HepG2 (cell line): ENCODE measurements around the gene ZNF117. TPM values are rescaled to one million over a fixed set of nuclear protein-coding genes. Genes with fewer than 3 reads are reported as not detected.

ENCODE experiments used
- ATAC-seq: fragments of 200-7000 bp; cut with Tn5 transposase; 3 replicates; pipeline ENCODE4 v1.9.1; 2020; ENCODE audit warnings: mild to moderate bottlenecking, moderate library complexity
- Bru-seq: library from RNA; stranded (reverse); fragments of 400-500 nt; gene quantifications from one replicate; lab custom pipeline; 2021; lab: Mats Ljungman, UMichigan
- BruChase-seq, 2 experiments: library from RNA; stranded (reverse); fragments of 400-500 nt; gene quantifications; one replicate each; lab custom pipeline; 2021; lab: Mats Ljungman, UMichigan
- BruUV-seq: library from RNA; stranded (reverse); fragments of 400-500 nt; replicated peaks from 2 replicates; lab custom pipeline; 2021; lab: Mats Ljungman, UMichigan
- CTCF ChIA-PET: fragments of 300-600 bp; formaldehyde crosslinking; extraction: SDS; loops from one replicate; lab custom pipeline; 2021; ENCODE audit warnings: low total read pairs, inconsistent platforms, low intra/inter-chr PET ratio; lab: Yijun Ruan, JAX
- POLR2A ChIA-PET: fragments of 350-600 bp; sonication (Branson Sonifier 250); formaldehyde crosslinking; loops from one replicate; lab custom pipeline; 2020; ENCODE audit warnings: antibody characterized with exemption, inconsistent platforms; lab: Yijun Ruan, JAX
- DNase-seq: peaks from one replicate; pipeline ENCODE4 v3.0.0-alpha.2; 2015; ENCODE audit warnings: low spot score
- FAIRE-seq: peaks from 3 replicates; lab custom pipeline; 2011; peaks lifted over from hg19 to GRCh38; lab: Jason Lieb, UNC
- H2AFZ ChIP-seq: one replicate; pipeline ENCODE4 v1.6.1; 2011; ENCODE audit warnings: low read length, inconsistent platforms
- H3K27ac ChIP-seq: fragments of 300-600 bp; 3 replicates; pipeline ENCODE4 v1.8.0; 2011; ENCODE audit warnings: mixed run types, mild to moderate bottlenecking, mixed read lengths, low read length, inconsistent platforms; ENCODE audit not compliant: insufficient read depth; ENCODE audit errors: extremely low read length
- H3K27me3 ChIP-seq, 2 experiments: fragments of 200-600 bp in 1 of 2; 2 replicates in 1 of 2; 3 replicates in 1 of 2; pipeline versions ENCODE4 v1.6.0 to v1.8.0; 2011; ENCODE audit warnings: low read length in 2 of 2, mild to moderate bottlenecking in 2 of 2, moderate library complexity in 2 of 2, inconsistent platforms in 1 of 2; ENCODE audit not compliant: insufficient read depth in 2 of 2, control insufficient read depth in 1 of 2
- H3K36me3 ChIP-seq, 2 experiments: fragments of 200-600 bp in 1 of 2; replicated peaks in 1 of 2; 2 replicates in 1 of 2; 3 replicates in 1 of 2; pipeline versions ENCODE4 v1.5.1 to v1.8.0; 2011; ENCODE audit warnings: low read length in 2 of 2, inconsistent platforms in 1 of 2; ENCODE audit not compliant: insufficient read depth in 2 of 2, control insufficient read depth in 1 of 2
- H3K4me1 ChIP-seq: 2 replicates; pipeline ENCODE4 v1.5.1; 2012; ENCODE audit warnings: low read length, inconsistent platforms; ENCODE audit not compliant: insufficient read depth
- H3K4me2 ChIP-seq: 2 replicates; pipeline ENCODE4 v1.6.0; 2011; ENCODE audit warnings: low read depth, low read length, inconsistent platforms
- H3K4me3 ChIP-seq, 3 experiments: fragments of 200-600 bp in 1 of 3; sonication (generic), shearing (Covaris generic) in 1 of 3; replicated peaks in 1 of 3; 2 replicates each; pipeline ENCODE4 v1.5.1; 2011 to 2016; ENCODE audit warnings: low read length in 3 of 3, inconsistent platforms in 2 of 3, low read depth in 2 of 3, mild to moderate bottlenecking in 2 of 3, control low read depth in 1 of 3, mixed read lengths in 1 of 3; ENCODE audit not compliant: insufficient read depth in 1 of 3
- H3K79me2 ChIP-seq: one replicate; pipeline ENCODE4 v1.6.1; 2011; ENCODE audit warnings: low read length, inconsistent platforms; ENCODE audit not compliant: insufficient read depth
- H3K9ac ChIP-seq: 2 replicates; pipeline ENCODE4 v1.6.0; 2011; ENCODE audit warnings: mild to moderate bottlenecking, low read depth, low read length, inconsistent platforms; ENCODE audit not compliant: insufficient read depth
- H3K9me3 ChIP-seq: 2 replicates; pipeline ENCODE4 v1.5.1; 2012; ENCODE audit warnings: mild to moderate bottlenecking, low read length
- H4K20me1 ChIP-seq: 2 replicates; pipeline ENCODE4 v1.6.0; 2011; ENCODE audit warnings: inconsistent platforms, mild to moderate bottlenecking, low read length, moderate library complexity; ENCODE audit not compliant: insufficient read depth
- ZKSCAN8 ChIP-seq: IDR thresholded peaks from 2 replicates; pipeline ENCODE4 v1.6.1; 2016; ENCODE audit warnings: borderline replicate concordance, missing genetic modification reagents, missing compliant biosample characterization
- ZNF710 ChIP-seq: sonication (generic); formaldehyde crosslinking; IDR thresholded peaks from 2 replicates; pipeline ENCODE4 v1.5.0; 2020; ENCODE audit warnings: mild to moderate bottlenecking, missing genetic modification reagents, borderline replicate concordance
- WGBS: methylation state at CpG from one replicate; pipeline ENCODE4 v1.1.6; 2017; ENCODE audit warnings: low lambda C conversion rate; 5-methylcytosine and 5-hydroxymethylcytosine counted together
- in situ Hi-C: cut with HindIII; loops from 2 replicates; pipeline ENCODE4 v1.10.0; 2017; ENCODE audit warnings: low pct_unique_long_range_greater_than_20kb; ENCODE audit not compliant: extremely low pct_ligation_motif_present
- intact Hi-C: fragments of 100-400 bp; cut with micrococcal nuclease; formaldehyde crosslinking; loops from one replicate; pipeline ENCODE4 v1.10.0; 2022; ENCODE audit not compliant: unreplicated experiment
- long read RNA-seq, 2 experiments: library from RNA in 1 of 2; library from polyadenylated mRNA in 1 of 2; stranded (forward) in 1 of 2; unstranded in 1 of 2; transcript quantifications; one replicate each; pipeline ENCODE4 v2.0.0, GENCODE V29; 2019 to 2022
- polyA minus RNA-seq, 3 experiments: library from RNA; depleted of rRNA, polyadenylated mRNA; stranded (reverse); fragments of >200 nt; gene quantifications; 2 replicates each; pipeline ENCODE4 v1.2.3, GENCODE V29; 2011; ENCODE audit warnings: low replicate concordance in 1 of 3
- polyA plus RNA-seq, 8 experiments: library from polyadenylated mRNA; depleted of rRNA in 3 of 8; stranded (reverse) in 7 of 8; unstranded in 1 of 8; fragments of >200 nt; fragmentation: Illumina TruSeq in 4 of 8; extraction: Trizol in 4 of 8; gene quantifications; 2 replicates each; pipeline versions ENCODE4 v1.2.1 to v1.2.3, GENCODE V29; 2011 to 2016; ENCODE audit warnings: low read depth in 4 of 8, missing spikeins in 1 of 8, mixed read lengths in 1 of 8; ENCODE audit not compliant: insufficient read depth in 1 of 8
- total RNA-seq, 5 experiments: library from RNA; depleted of rRNA; stranded (reverse); fragments of >200 nt; fragmentation: Illumina TruSeq; extraction: Trizol; gene quantifications; 2 replicates each; pipeline ENCODE4 v1.2.3, GENCODE V29; 2016; ENCODE audit warnings: low read depth in 1 of 5
- TF ChIP-seq, protein P1 (sequence below): sonication (generic); formaldehyde crosslinking; IDR thresholded peaks from 2 replicates; pipeline ENCODE4 v1.5.0; 2020; ENCODE audit warnings: missing genetic modification reagents

Gene ZNF117
- total RNA-seq (2016; rRNA removed; fragmentation: Illumina TruSeq; extraction: Trizol) = 3.9 and 6.6 TPM in 2 replicates
- total RNA-seq (2016; cell fraction: cytosol; rRNA removed; fragmentation: Illumina TruSeq; extraction: Trizol; ENCODE audit: low read depth) = 0.18 and 0.51 TPM in 2 replicates
- total RNA-seq (2016; cell fraction: insoluble cytoplasmic fraction; rRNA removed; fragmentation: Illumina TruSeq; extraction: Trizol) = 4.1 and 5.5 TPM in 2 replicates
- 0.86 and 1.3 TPM in 2 replicates for total RNA-seq (2016; cell fraction: membrane; rRNA removed; fragmentation: Illumina TruSeq; extraction: Trizol)
- 17.8 and 18.6 TPM in 2 replicates for total RNA-seq (2016; cell fraction: nucleus; rRNA removed; fragmentation: Illumina TruSeq; extraction: Trizol)
- polyA plus RNA-seq (2011; rRNA removed) = 20.0 and 20.4 TPM in 2 replicates
- 2.5 and 4.6 TPM in 2 replicates for polyA plus RNA-seq (2011; cell fraction: cytosol; rRNA removed)
- polyA plus RNA-seq (2011; cell fraction: nucleus; rRNA removed) = 32.2 and 47.0 TPM in 2 replicates
- polyA plus RNA-seq (2012) = 11.3 and 17.9 TPM in 2 replicates
- 0.15 and 0.19 TPM in 2 replicates for polyA plus RNA-seq (2016; cell fraction: cytosol; fragmentation: Illumina TruSeq; extraction: Trizol; ENCODE audit: low read depth)
- 2.3 and 2.9 TPM in 2 replicates for polyA plus RNA-seq (2016; cell fraction: insoluble cytoplasmic fraction; fragmentation: Illumina TruSeq; extraction: Trizol; ENCODE audit: low read depth)
- 0.51 and 0.56 TPM in 2 replicates for polyA plus RNA-seq (2016; cell fraction: membrane; fragmentation: Illumina TruSeq; extraction: Trizol; ENCODE audit: low read depth)
- 38.6 and 39.6 TPM in 2 replicates for polyA plus RNA-seq (2016; cell fraction: nucleus; fragmentation: Illumina TruSeq; extraction: Trizol; ENCODE audit: insufficient read depth, low read depth)
- 0.14 and 9.5 TPM in 2 replicates for polyA minus RNA-seq (2011; rRNA and poly(A)+ RNA removed; ENCODE audit: low replicate concordance)
- polyA minus RNA-seq (2011; cell fraction: cytosol; rRNA and poly(A)+ RNA removed) = 7.1 and 8.9 TPM in 2 replicates
- 175 and 179 TPM in 2 replicates for polyA minus RNA-seq (2011; cell fraction: nucleus; rRNA and poly(A)+ RNA removed)
- Bru-seq, nascent RNA = percentile 78 among the genes with signal in this experiment
- BruChase-seq, experiment 1, labeled RNA remaining after a 6-hour chase = percentile 79 among the genes with signal in this experiment
- percentile 91 among the genes with signal in this experiment for BruChase-seq, experiment 2, labeled RNA remaining after a 2-hour chase
- long read RNA-seq, experiment 1, partial matches to known transcripts = 0 of 6 reads
- long read RNA-seq, experiment 1, other reads (novel, unspliced or antisense) = 6 of 6 reads
- long read RNA-seq, experiment 2, partial matches to known transcripts = 0 of 36 reads
- long read RNA-seq, experiment 2, other reads (novel, unspliced or antisense) = 36 of 36 reads

DNA sequence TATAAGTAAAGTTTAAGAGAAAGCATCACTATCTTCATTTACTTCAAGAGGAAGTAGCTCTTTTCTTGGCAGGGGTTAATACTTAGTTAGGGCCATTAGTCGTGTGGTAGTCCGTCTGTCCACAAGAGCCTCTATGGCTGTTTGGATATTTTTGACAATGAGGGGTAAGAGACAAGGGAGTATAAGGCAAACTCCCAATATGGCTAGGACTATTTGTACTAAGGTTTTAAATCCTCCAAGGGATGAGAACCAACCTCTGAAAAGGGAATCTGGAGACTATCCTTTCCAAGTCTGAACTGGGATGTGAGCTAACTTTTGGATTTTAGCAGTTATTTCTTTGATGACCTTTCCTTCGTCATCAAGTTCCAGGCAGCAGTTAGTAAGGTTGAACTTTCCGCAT, at the start of gene ZNF117:
ZNF117 (minus strand) TSS at position 101 of the 400 bp plus-strand sequence.
- Histone ChIP-seq H2AFZ (no peak within 1 kb of the TSS), H3K4me2 (no peak within 1 kb of the TSS), H3K9me3 (peaks cover 55% of the 10 kb centered on the region), H3K4me1 (0 out of 2 replicates have a peak, but pooled peaks cover 8% of the 10 kb centered on the region), H3K27me3 (no peaks in the 10 kb centered on the region), H3K27ac (no peak within 1 kb of the TSS), H3K9ac (no peak within 1 kb of the TSS), H3K4me3 (no peak within 1 kb of the TSS), H4K20me1 (no peaks in the 10 kb centered on the region), H3K36me3 (peaks cover 0 to 8% of the 10 kb centered on the region in 2 experiments; a peak in 2 of 5 replicates), H3K79me2 (no peaks in the 10 kb centered on the region)
- no peak for FAIRE-seq
- no peak for ATAC-seq
- DNase-seq = no peak
- intact Hi-C loops (no loop called here), in situ Hi-C loops (no loop called here)
- ChIA-PET POLR2A (interaction anchor here (1.6 kb wide), 1 partner anchor 16 kb away, joined by 3 read pairs; the partner anchor contains the start of gene ERV3-1), CTCF (no interaction called here)
- WGBS = 93% methylated on average over 4 of the region's 4 CpGs
- TF ChIP-seq, protein P1, sequence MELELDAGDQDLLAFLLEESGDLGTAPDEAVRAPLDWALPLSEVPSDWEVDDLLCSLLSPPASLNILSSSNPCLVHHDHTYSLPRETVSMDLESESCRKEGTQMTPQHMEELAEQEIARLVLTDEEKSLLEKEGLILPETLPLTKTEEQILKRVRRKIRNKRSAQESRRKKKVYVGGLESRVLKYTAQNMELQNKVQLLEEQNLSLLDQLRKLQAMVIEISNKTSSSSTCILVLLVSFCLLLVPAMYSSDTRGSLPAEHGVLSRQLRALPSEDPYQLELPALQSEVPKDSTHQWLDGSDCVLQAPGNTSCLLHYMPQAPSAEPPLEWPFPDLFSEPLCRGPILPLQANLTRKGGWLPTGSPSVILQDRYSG = no peak
- TF ChIP-seq ZNF710 (CRISPR knock-in tag) (no peak), ZKSCAN8 (no peak)
- no TSS peak for BruUV-seq
